Measurements from ENCODE around the gene NUF2. TPM values are rescaled to one million over a fixed set of nuclear protein-coding genes. Genes with fewer than 3 reads are reported as not detected.

The NUF2 gene
- total and polyA plus RNA-seq, 10 of the 15 experiments (the other 5 are each of a cell fraction or from before 2014, with no cell fraction given): 27.4 to 62.6 (median 49.1) TPM

GRCh38 chr1:163395790-163396189 is 74.0 kb downstream of the NUF2 start:
- Histone ChIP-seq H3K79me2 (ENCODE audit: control insufficient read depth, insufficient read depth, low read length) (no peaks in the 10 kb centered on the region), H2AFZ (ENCODE audit: control insufficient read depth, low read depth, low read length) (no peak overlapping the region), H3K36me3 (ENCODE audit: control insufficient read depth in 2 of 2, insufficient read depth in 2 of 2, low read length in 1 of 2) (no peaks in the 10 kb centered on the region), H3K27ac (ENCODE audit: control insufficient read depth, insufficient read depth) (no peak overlapping the region), H4K20me1 (ENCODE audit: control insufficient read depth, insufficient read depth) (no peaks in the 10 kb centered on the region), H3K27me3 (replicated peaks in 1 of 2; ENCODE audit: control insufficient read depth in 2 of 2, insufficient read depth in 2 of 2, low read length in 1 of 2) (no peaks in the 10 kb centered on the region; a peak in 1 of 4 replicates), H3K4me2 (ENCODE audit: control insufficient read depth, insufficient read depth) (no peak overlapping the region), H3K9ac (ENCODE audit: control insufficient read depth, insufficient read depth, low read length) (no peak overlapping the region), H3K4me1 (ENCODE audit: control insufficient read depth, insufficient read depth, low read length) (no peaks in the 10 kb centered on the region), H3K4me3 (no peak overlapping the region), H3K9me3 (replicated peaks; ENCODE audit: control insufficient read depth, insufficient read depth, low read length) (no peaks in the 10 kb centered on the region)
- in situ Hi-C loops (cut with MboI): no loop called here
- CTCF ChIA-PET: interaction anchor here (1.2 kb wide), 1 partner anchor 22 kb away, joined by 3 read pairs; no protein-coding TSS in a partner anchor
- ATAC-seq (no peak), FAIRE-seq (no peak), DNase-seq (ENCODE audit: low read depth, low spot score) (no peak)
- no TSS peak for BruUV-seq (replicated peaks)
- intact Hi-C loops (cut with micrococcal nuclease; ENCODE audit: unreplicated experiment): no loop called here
- POLR2A ChIA-PET: no interaction called here
- RAD21 ChIA-PET (ENCODE audit: unreplicated experiment): no interaction called here
- SMC1A ChIA-PET (ENCODE audit: uncharacterized antibody, unreplicated experiment): no interaction called here
- TF ChIP-seq, protein P1, sequence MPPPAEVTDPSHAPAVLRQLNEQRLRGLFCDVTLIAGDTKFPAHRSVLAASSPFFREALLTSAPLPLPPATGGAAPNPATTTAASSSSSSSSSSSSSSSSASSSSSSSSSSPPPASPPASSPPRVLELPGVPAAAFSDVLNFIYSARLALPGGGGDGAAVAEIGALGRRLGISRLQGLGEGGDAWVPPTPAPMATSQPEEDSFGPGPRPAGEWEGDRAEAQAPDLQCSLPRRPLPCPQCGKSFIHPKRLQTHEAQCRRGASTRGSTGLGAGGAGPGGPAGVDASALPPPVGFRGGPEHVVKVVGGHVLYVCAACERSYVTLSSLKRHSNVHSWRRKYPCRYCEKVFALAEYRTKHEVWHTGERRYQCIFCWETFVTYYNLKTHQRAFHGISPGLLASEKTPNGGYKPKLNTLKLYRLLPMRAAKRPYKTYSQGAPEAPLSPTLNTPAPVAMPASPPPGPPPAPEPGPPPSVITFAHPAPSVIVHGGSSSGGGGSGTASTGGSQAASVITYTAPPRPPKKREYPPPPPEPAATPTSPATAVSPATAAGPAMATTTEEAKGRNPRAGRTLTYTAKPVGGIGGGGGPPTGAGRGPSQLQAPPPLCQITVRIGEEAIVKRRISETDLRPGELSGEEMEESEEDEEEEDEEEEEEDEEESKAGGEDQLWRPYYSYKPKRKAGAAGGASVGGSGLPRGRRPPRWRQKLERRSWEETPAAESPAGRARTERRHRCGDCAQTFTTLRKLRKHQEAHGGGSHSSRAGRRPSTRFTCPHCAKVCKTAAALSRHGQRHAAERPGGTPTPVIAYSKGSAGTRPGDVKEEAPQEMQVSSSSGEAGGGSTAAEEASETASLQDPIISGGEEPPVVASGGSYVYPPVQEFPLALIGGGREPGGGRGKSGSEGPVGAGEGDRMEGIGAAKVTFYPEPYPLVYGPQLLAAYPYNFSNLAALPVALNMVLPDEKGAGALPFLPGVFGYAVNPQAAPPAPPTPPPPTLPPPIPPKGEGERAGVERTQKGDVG (CRISPR knock-in tag; IDR thresholded peaks at IDR 0.05): no peak
- no peak for TF ChIP-seq SMAD5 (IDR thresholded peaks at IDR 0.05; ENCODE audit: low read depth)
- TF ChIP-seq NFYB (IDR thresholded peaks at IDR 0.05; ENCODE audit: insufficient read depth, low read depth, low read length): no peak
- no peak for TF ChIP-seq CHD4 (IDR thresholded peaks at IDR 0.05)
- no peak for TF ChIP-seq ZNF207 (IDR thresholded peaks at IDR 0.05; ENCODE audit: borderline replicate concordance)
- no peak for TF ChIP-seq ZNF274 (IDR thresholded peaks at IDR 0.05; ENCODE audit: insufficient read depth, insufficient read length)
- TF ChIP-seq, protein P2, sequence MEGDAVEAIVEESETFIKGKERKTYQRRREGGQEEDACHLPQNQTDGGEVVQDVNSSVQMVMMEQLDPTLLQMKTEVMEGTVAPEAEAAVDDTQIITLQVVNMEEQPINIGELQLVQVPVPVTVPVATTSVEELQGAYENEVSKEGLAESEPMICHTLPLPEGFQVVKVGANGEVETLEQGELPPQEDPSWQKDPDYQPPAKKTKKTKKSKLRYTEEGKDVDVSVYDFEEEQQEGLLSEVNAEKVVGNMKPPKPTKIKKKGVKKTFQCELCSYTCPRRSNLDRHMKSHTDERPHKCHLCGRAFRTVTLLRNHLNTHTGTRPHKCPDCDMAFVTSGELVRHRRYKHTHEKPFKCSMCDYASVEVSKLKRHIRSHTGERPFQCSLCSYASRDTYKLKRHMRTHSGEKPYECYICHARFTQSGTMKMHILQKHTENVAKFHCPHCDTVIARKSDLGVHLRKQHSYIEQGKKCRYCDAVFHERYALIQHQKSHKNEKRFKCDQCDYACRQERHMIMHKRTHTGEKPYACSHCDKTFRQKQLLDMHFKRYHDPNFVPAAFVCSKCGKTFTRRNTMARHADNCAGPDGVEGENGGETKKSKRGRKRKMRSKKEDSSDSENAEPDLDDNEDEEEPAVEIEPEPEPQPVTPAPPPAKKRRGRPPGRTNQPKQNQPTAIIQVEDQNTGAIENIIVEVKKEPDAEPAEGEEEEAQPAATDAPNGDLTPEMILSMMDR (IDR thresholded peaks at IDR 0.05 in 2 of 3, conservative IDR thresholded peaks at IDR 0.05 in 1 of 3; ENCODE audit: control insufficient read depth in 2 of 3, extremely low read depth in 1 of 3, insufficient read depth in 1 of 3, low read depth in 3 of 3, low read length in 3 of 3): no peak
- no peak for TF ChIP-seq TCF12 (IDR thresholded peaks at IDR 0.05; ENCODE audit: low read depth, low read length)
- TF ChIP-seq, protein P3, sequence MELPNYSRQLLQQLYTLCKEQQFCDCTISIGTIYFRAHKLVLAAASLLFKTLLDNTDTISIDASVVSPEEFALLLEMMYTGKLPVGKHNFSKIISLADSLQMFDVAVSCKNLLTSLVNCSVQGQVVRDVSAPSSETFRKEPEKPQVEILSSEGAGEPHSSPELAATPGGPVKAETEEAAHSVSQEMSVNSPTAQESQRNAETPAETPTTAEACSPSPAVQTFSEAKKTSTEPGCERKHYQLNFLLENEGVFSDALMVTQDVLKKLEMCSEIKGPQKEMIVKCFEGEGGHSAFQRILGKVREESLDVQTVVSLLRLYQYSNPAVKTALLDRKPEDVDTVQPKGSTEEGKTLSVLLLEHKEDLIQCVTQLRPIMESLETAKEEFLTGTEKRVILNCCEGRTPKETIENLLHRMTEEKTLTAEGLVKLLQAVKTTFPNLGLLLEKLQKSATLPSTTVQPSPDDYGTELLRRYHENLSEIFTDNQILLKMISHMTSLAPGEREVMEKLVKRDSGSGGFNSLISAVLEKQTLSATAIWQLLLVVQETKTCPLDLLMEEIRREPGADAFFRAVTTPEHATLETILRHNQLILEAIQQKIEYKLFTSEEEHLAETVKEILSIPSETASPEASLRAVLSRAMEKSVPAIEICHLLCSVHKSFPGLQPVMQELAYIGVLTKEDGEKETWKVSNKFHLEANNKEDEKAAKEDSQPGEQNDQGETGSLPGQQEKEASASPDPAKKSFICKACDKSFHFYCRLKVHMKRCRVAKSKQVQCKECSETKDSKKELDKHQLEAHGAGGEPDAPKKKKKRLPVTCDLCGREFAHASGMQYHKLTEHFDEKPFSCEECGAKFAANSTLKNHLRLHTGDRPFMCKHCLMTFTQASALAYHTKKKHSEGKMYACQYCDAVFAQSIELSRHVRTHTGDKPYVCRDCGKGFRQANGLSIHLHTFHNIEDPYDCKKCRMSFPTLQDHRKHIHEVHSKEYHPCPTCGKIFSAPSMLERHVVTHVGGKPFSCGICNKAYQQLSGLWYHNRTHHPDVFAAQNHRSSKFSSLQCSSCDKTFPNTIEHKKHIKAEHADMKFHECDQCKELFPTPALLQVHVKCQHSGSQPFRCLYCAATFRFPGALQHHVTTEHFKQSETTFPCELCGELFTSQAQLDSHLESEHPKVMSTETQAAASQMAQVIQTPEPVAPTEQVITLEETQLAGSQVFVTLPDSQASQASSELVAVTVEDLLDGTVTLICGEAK (IDR thresholded peaks at IDR 0.05; ENCODE audit: borderline replicate concordance): no peak
- TF ChIP-seq HDAC6 (IDR thresholded peaks at IDR 0.05; ENCODE audit: unreplicated experiment): no peak
- TF ChIP-seq, protein P4, sequence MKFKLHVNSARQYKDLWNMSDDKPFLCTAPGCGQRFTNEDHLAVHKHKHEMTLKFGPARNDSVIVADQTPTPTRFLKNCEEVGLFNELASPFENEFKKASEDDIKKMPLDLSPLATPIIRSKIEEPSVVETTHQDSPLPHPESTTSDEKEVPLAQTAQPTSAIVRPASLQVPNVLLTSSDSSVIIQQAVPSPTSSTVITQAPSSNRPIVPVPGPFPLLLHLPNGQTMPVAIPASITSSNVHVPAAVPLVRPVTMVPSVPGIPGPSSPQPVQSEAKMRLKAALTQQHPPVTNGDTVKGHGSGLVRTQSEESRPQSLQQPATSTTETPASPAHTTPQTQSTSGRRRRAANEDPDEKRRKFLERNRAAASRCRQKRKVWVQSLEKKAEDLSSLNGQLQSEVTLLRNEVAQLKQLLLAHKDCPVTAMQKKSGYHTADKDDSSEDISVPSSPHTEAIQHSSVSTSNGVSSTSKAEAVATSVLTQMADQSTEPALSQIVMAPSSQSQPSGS (IDR thresholded peaks at IDR 0.05; ENCODE audit: low read length): no peak
- no peak for TF ChIP-seq HDGF (IDR thresholded peaks at IDR 0.05)
- no peak for TF ChIP-seq NFIC (IDR thresholded peaks at IDR 0.05; ENCODE audit: low read depth, low read length)

Measured in GM12878 (cell line).